Measurements from ENCODE around the gene TRPM5.

DNA sequence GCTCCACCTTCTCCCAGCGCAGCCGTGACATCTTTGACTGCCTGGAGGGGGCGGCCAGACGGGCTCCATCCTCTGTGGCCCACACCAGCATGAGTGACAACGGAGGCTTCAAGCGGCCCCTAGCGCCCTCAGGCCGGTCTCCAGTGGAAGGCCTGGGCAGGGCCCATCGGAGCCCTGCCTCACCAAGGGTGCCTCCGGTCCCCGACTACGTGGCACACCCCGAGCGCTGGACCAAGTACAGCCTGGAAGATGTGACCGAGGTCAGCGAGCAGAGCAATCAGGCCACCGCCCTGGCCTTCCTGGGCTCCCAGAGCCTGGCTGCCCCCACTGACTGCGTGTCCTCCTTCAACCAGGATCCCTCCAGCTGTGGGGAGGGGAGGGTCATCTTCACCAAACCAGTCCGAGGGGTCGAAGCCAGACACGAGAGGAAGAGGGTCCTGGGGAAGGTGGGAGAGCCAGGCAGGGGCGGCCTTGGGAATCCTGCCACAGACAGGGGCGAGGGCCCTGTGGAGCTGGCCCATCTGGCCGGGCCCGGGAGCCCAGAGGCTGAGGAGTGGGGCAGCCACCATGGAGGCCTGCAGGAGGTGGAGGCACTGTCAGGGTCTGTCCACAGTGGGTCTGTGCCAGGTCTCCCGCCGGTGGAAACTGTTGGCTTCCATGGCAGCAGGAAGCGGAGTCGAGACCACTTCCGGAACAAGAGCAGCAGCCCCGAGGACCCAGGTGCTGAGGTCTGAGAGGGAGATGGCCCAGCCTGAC, 41.2 kb downstream of the TRPM5 start:
- TF ChIP-seq POLR2A (IDR thresholded peaks at IDR 0.05): no peak
- TF ChIP-seq, protein P1, sequence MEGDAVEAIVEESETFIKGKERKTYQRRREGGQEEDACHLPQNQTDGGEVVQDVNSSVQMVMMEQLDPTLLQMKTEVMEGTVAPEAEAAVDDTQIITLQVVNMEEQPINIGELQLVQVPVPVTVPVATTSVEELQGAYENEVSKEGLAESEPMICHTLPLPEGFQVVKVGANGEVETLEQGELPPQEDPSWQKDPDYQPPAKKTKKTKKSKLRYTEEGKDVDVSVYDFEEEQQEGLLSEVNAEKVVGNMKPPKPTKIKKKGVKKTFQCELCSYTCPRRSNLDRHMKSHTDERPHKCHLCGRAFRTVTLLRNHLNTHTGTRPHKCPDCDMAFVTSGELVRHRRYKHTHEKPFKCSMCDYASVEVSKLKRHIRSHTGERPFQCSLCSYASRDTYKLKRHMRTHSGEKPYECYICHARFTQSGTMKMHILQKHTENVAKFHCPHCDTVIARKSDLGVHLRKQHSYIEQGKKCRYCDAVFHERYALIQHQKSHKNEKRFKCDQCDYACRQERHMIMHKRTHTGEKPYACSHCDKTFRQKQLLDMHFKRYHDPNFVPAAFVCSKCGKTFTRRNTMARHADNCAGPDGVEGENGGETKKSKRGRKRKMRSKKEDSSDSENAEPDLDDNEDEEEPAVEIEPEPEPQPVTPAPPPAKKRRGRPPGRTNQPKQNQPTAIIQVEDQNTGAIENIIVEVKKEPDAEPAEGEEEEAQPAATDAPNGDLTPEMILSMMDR (IDR thresholded peaks at IDR 0.05): no peak
- no peak for TF ChIP-seq EP300 (IDR thresholded peaks at IDR 0.05)
